Measurements from ENCODE around the gene OR13J1. TPM values are rescaled to one million over a fixed set of nuclear protein-coding genes. Genes with fewer than 3 reads are reported as not detected.
"Not testable (repeated sequence)": the region's sequence is repeated elsewhere in the genome, so short reads cannot be mapped to it uniquely, and the experiment has no call there.

The OR13J1 gene
- total and polyA plus RNA-seq, 2 experiments from 2014 or later = 0.15 TPM; not detected in 1

DNA sequence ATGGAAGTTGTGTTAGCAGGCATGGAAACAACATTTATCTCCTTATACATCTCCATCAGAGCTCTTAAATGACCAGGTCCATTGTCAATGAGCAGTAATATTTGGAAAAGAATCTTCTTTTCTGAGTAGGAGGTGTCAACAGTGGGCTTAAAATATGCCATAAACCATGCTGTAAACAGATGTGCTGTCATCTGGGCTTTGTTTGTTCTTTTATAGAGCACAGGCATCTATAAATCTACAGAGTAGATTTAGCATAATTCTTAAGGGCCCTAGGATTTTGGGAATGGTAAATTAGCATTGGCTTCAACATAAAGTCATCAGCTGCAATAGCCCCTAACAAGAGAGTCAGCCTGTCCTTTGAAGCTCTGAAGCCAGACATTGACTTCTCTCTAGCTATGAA lies 28.1 kb upstream of the OR13J1 start (continued):
- TF ChIP-seq, protein P1, sequence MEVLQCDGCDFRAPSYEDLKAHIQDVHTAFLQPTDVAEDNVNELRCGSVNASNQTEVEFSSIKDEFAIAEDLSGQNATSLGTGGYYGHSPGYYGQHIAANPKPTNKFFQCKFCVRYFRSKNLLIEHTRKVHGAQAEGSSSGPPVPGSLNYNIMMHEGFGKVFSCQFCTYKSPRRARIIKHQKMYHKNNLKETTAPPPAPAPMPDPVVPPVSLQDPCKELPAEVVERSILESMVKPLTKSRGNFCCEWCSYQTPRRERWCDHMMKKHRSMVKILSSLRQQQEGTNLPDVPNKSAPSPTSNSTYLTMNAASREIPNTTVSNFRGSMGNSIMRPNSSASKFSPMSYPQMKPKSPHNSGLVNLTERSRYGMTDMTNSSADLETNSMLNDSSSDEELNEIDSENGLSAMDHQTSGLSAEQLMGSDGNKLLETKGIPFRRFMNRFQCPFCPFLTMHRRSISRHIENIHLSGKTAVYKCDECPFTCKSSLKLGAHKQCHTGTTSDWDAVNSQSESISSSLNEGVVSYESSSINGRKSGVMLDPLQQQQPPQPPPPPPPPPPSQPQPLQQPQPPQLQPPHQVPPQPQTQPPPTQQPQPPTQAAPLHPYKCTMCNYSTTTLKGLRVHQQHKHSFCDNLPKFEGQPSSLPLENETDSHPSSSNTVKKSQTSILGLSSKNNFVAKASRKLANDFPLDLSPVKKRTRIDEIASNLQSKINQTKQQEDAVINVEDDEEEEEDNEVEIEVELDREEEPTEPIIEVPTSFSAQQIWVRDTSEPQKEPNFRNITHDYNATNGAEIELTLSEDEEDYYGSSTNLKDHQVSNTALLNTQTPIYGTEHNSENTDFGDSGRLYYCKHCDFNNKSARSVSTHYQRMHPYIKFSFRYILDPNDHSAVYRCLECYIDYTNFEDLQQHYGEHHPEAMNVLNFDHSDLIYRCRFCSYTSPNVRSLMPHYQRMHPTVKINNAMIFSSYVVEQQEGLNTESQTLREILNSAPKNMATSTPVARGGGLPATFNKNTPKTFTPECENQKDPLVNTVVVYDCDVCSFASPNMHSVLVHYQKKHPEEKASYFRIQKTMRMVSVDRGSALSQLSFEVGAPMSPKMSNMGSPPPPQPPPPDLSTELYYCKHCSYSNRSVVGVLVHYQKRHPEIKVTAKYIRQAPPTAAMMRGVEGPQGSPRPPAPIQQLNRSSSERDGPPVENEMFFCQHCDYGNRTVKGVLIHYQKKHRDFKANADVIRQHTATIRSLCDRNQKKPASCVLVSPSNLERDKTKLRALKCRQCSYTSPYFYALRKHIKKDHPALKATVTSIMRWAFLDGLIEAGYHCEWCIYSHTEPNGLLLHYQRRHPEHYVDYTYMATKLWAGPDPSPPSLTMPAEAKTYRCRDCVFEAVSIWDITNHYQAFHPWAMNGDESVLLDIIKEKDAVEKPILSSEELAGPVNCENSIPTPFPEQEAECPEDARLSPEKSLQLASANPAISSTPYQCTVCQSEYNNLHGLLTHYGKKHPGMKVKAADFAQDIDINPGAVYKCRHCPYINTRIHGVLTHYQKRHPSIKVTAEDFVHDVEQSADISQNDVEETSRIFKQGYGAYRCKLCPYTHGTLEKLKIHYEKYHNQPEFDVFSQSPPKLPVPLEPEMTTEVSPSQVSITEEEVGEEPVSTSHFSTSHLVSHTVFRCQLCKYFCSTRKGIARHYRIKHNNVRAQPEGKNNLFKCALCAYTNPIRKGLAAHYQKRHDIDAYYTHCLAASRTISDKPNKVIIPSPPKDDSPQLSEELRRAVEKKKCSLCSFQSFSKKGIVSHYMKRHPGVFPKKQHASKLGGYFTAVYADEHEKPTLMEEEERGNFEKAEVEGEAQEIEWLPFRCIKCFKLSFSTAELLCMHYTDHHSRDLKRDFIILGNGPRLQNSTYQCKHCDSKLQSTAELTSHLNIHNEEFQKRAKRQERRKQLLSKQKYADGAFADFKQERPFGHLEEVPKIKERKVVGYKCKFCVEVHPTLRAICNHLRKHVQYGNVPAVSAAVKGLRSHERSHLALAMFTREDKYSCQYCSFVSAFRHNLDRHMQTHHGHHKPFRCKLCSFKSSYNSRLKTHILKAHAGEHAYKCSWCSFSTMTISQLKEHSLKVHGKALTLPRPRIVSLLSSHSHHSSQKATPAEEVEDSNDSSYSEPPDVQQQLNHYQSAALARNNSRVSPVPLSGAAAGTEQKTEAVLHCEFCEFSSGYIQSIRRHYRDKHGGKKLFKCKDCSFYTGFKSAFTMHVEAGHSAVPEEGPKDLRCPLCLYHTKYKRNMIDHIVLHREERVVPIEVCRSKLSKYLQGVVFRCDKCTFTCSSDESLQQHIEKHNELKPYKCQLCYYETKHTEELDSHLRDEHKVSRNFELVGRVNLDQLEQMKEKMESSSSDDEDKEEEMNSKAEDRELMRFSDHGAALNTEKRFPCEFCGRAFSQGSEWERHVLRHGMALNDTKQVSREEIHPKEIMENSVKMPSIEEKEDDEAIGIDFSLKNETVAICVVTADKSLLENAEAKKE (CRISPR knock-in tag; IDR thresholded peaks at IDR 0.05) = no peak
- no peak for TF ChIP-seq ZNF114 (CRISPR knock-in tag; IDR thresholded peaks at IDR 0.05)
- no peak for TF ChIP-seq CREB1 (CRISPR knock-in tag; IDR thresholded peaks at IDR 0.05; ENCODE audit: low read depth)
- TF ChIP-seq, protein P2, sequence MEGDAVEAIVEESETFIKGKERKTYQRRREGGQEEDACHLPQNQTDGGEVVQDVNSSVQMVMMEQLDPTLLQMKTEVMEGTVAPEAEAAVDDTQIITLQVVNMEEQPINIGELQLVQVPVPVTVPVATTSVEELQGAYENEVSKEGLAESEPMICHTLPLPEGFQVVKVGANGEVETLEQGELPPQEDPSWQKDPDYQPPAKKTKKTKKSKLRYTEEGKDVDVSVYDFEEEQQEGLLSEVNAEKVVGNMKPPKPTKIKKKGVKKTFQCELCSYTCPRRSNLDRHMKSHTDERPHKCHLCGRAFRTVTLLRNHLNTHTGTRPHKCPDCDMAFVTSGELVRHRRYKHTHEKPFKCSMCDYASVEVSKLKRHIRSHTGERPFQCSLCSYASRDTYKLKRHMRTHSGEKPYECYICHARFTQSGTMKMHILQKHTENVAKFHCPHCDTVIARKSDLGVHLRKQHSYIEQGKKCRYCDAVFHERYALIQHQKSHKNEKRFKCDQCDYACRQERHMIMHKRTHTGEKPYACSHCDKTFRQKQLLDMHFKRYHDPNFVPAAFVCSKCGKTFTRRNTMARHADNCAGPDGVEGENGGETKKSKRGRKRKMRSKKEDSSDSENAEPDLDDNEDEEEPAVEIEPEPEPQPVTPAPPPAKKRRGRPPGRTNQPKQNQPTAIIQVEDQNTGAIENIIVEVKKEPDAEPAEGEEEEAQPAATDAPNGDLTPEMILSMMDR (conservative IDR thresholded peaks at IDR 0.05; ENCODE audit: low read depth in 2 of 2) = no peak
- no peak for TF ChIP-seq POLR2AphosphoS5 (IDR thresholded peaks at IDR 0.05; ENCODE audit: low read depth)

DNA sequence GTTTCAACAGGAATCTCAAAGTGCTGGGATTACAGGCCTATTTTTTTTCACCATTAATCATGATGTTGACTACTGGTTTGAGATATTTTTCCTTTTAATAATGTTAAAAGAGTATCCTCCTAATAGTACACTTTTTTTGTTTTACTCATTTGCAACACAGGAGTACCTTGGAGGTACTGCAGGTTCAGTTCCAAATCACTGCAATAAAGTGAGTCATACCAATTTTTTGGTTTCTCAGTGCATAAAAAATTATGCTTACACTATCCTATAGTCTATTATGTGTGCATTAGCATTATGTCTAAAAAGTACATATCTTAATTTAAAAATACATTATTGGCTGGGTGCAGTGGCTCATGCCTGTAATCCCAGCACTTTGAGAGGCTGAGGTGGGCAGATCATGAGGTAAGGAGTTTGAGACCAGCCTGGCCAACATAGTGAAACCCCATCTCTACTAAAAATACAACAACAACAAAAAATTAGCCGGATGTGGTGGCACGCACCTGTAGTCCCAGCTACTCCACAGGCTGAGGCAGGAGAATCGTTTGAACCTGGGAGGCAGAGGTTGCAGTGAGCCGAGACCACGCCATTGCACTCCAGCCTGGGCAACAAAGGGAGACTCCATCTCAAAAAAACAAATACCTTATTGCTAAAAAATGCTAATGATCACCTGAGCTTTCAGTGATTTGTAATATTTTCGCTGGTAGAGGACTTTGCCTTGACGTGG lies 27.3 kb upstream of the OR13J1 start:
- H3K4me1 ChIP-seq (ENCODE audit: insufficient read depth); H4K20me1 ChIP-seq (replicated peaks; ENCODE audit: insufficient read depth); H3K27ac Mint-ChIP-seq; ATAC-seq; H3K27me3 ChIP-seq (ENCODE audit: insufficient read depth); H3K4me3 ChIP-seq; H3K36me3 ChIP-seq (ENCODE audit: insufficient read depth); H3F3A ChIP-seq (replicated peaks; ENCODE audit: low read depth); DNase-seq (ENCODE audit: low spot score); H3K79me2 ChIP-seq (replicated peaks; ENCODE audit: insufficient read depth); H3K4me1 Mint-ChIP-seq; H3K27me3 Mint-ChIP-seq (ENCODE audit: insufficient read depth, low read depth, poor library complexity); H3K4me3 Mint-ChIP-seq; H3K4me2 ChIP-seq; H3K9me2 ChIP-seq (ENCODE audit: insufficient read depth); H3K27ac ChIP-seq (ENCODE audit: low read depth); H3K9me3 Mint-ChIP-seq; H3K36me3 Mint-ChIP-seq (ENCODE audit: low read depth); H2AFZ ChIP-seq: not testable (repeated sequence)

All from GM23338 (cell line).